Measurements from ENCODE around the gene PNPLA6.

DNA sequence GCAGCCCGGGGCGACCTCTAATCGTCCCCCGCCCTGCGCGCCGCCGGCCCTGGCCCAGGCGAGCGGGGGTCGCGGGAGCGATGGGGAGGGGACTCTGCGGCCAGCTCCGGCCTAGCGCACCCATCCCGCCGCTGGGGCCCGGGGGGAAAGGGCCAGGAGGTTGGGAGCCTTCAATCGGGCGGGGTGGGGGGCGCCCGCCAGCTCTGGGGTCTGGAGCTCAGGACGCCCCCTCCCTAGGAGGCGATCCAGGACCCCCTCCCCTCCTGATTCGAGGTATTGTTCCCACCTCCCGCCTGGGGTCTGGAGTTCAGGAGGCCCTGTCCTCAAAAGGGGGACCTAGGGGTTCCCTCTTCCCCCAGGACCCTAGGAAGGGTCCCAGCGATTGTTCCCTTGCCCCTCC lies 19.2 kb upstream of the PNPLA6 start:
- TF ChIP-seq, protein P1, sequence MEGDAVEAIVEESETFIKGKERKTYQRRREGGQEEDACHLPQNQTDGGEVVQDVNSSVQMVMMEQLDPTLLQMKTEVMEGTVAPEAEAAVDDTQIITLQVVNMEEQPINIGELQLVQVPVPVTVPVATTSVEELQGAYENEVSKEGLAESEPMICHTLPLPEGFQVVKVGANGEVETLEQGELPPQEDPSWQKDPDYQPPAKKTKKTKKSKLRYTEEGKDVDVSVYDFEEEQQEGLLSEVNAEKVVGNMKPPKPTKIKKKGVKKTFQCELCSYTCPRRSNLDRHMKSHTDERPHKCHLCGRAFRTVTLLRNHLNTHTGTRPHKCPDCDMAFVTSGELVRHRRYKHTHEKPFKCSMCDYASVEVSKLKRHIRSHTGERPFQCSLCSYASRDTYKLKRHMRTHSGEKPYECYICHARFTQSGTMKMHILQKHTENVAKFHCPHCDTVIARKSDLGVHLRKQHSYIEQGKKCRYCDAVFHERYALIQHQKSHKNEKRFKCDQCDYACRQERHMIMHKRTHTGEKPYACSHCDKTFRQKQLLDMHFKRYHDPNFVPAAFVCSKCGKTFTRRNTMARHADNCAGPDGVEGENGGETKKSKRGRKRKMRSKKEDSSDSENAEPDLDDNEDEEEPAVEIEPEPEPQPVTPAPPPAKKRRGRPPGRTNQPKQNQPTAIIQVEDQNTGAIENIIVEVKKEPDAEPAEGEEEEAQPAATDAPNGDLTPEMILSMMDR (IDR thresholded peaks at IDR 0.05; ENCODE audit: low read depth, low read length, poor library complexity, severe bottlenecking): no peak
- TF ChIP-seq EZH2phosphoT487 (IDR thresholded peaks at IDR 0.05; ENCODE audit: borderline replicate concordance, low read length): no peak
